ENCODE measurements around the gene NSMF.

NSMF gene

GRCh38 chr9:137433349-137433915 is 25.7 kb downstream of the NSMF start:
- Histone ChIP-seq H3K27me3 (ENCODE audit: insufficient read depth, low read length, poor library complexity, severe bottlenecking) (no peaks in the 10 kb centered on the region), H3K4me3 (ENCODE audit: low read length, poor library complexity, severe bottlenecking) (no peak overlapping the region), H3K79me2 (ENCODE audit: insufficient read depth, low read length) (no peaks in the 10 kb centered on the region), H3K9me3 (ENCODE audit: insufficient read depth, low read depth, low read length) (no peaks in the 10 kb centered on the region; the same call in 1 of the 2 replicates), H3K9me2 (replicated peaks; ENCODE audit: low read depth, low read length) (no peaks in the 10 kb centered on the region), H4K20me1 (ENCODE audit: insufficient read depth, low read length, poor library complexity, severe bottlenecking) (no peaks in the 10 kb centered on the region), H2AFZ (ENCODE audit: low read length) (no peak overlapping the region), H3K4me2 (ENCODE audit: low read depth, low read length, poor library complexity, severe bottlenecking) (no peak overlapping the region), H3K36me3 (ENCODE audit: insufficient read depth, low read length) (no peaks in the 10 kb centered on the region), H3F3A (ENCODE audit: low read depth) (no peaks in the 10 kb centered on the region), H3K4me1 (ENCODE audit: insufficient read depth, low read length, poor library complexity, severe bottlenecking) (no peaks in the 10 kb centered on the region), H3K9ac (ENCODE audit: low read depth, low read length, poor library complexity, severe bottlenecking) (no peak overlapping the region)
- TF ChIP-seq EZH2phosphoT487 (IDR thresholded peaks at IDR 0.05; ENCODE audit: borderline replicate concordance) (no peak), CTCF (conservative IDR thresholded peaks at IDR 0.05; ENCODE audit: low read length) (no peak)

DNA sequence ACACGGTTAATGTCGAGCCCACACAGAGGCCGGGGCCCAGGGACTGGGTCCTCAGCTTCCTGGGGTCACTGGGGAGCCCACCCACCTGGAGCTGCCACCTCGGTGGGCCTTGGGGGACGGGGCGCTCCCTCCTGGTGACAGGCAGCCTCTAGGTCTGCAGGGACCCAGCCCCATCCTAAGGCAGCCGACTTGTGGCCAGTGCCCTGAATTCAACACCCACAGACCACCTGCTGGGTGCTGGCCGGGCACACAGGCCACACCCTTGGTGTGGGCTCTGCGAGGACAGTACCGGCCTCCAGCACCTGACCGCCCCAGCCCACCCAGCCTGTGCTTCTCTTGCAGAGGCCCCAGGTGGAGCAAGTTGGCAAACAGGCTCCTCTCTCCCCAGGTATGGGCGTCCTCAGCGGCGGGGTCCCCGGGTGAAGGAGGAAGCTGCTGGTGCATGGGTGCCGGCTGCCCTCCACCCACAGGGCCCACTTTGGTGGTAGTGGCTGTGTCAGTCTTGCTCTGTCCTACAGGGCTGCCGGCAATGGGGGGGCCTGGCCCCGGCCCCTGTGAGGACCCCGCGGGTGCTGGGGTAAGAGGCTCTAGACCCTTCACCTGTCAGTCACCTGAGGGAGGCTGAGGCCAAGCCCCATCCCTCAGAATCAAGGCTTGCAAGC is 26.3 kb downstream of the NSMF start:
- TF ChIP-seq EZH2phosphoT487 (IDR thresholded peaks at IDR 0.05; ENCODE audit: borderline replicate concordance), result no peak
- TF ChIP-seq CTCF (conservative IDR thresholded peaks at IDR 0.05; ENCODE audit: low read length), result no peak

DNA sequence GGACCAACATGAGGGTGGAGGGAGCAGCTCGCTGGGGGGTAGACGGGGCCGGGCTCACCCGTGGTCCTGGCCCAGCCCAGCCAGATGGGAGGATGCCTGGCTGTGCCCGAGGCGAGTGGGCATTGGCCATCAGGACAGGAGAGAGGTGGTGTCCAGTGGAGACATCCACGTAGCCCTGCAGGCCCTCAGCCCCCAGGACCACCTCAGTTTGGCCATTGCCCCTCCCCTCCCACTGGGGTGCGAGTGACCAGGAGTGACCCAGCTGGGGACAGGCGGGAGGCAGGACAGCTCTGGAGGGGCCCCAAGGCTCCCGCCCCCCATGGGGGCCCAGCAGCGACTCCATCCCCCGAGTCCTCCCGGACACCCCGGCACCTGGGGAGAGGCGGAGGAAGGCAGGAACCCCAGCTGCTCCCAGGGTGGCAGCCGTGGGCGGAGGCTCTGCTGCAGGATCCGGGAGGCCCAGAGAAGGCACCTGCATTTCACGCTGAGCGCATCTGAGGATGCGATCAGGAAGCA is 27.7 kb downstream of the NSMF start:
- Histone ChIP-seq H2AFZ (ENCODE audit: low read length) (no peak overlapping the region), H3K4me3 (ENCODE audit: low read length, poor library complexity, severe bottlenecking) (no peak overlapping the region), H4K20me1 (ENCODE audit: insufficient read depth, low read length, poor library complexity, severe bottlenecking) (no peaks in the 10 kb centered on the region), H3K36me3 (ENCODE audit: insufficient read depth, low read length) (no peaks in the 10 kb centered on the region), H3K79me2 (ENCODE audit: insufficient read depth, low read length) (no peaks in the 10 kb centered on the region), H3K27me3 (ENCODE audit: insufficient read depth, low read length, poor library complexity, severe bottlenecking) (no peaks in the 10 kb centered on the region), H3K9ac (ENCODE audit: low read depth, low read length, poor library complexity, severe bottlenecking) (no peak overlapping the region), H3K9me3 (ENCODE audit: insufficient read depth, low read depth, low read length) (no peaks in the 10 kb centered on the region; the same call in 1 of the 2 replicates), H3K4me2 (ENCODE audit: low read depth, low read length, poor library complexity, severe bottlenecking) (no peak overlapping the region), H3K4me1 (ENCODE audit: insufficient read depth, low read length, poor library complexity, severe bottlenecking) (no peaks in the 10 kb centered on the region), H3F3A (ENCODE audit: low read depth) (no peaks in the 10 kb centered on the region), H3K9me2 (replicated peaks; ENCODE audit: low read depth, low read length) (no peaks in the 10 kb centered on the region)
- TF ChIP-seq EZH2phosphoT487 (IDR thresholded peaks at IDR 0.05; ENCODE audit: borderline replicate concordance), result no peak
- no peak for TF ChIP-seq CTCF (conservative IDR thresholded peaks at IDR 0.05; ENCODE audit: low read length)

More for the DNA sequence above, 26.3 kb downstream of the NSMF start:
- Histone ChIP-seq H2AFZ (ENCODE audit: low read length) (no peak overlapping the region), H3K9ac (ENCODE audit: low read depth, low read length, poor library complexity, severe bottlenecking) (no peak overlapping the region), H3K4me1 (ENCODE audit: insufficient read depth, low read length, poor library complexity, severe bottlenecking) (no peaks in the 10 kb centered on the region), H3K4me2 (ENCODE audit: low read depth, low read length, poor library complexity, severe bottlenecking) (no peak overlapping the region), H3K4me3 (ENCODE audit: low read length, poor library complexity, severe bottlenecking) (no peak overlapping the region), H4K20me1 (ENCODE audit: insufficient read depth, low read length, poor library complexity, severe bottlenecking) (no peaks in the 10 kb centered on the region), H3K9me2 (replicated peaks; ENCODE audit: low read depth, low read length) (no peaks in the 10 kb centered on the region), H3F3A (ENCODE audit: low read depth) (no peaks in the 10 kb centered on the region), H3K9me3 (ENCODE audit: insufficient read depth, low read depth, low read length) (no peaks in the 10 kb centered on the region; the same call in 1 of the 2 replicates), H3K79me2 (ENCODE audit: insufficient read depth, low read length) (no peaks in the 10 kb centered on the region), H3K27me3 (ENCODE audit: insufficient read depth, low read length, poor library complexity, severe bottlenecking) (no peaks in the 10 kb centered on the region), H3K36me3 (ENCODE audit: insufficient read depth, low read length) (no peaks in the 10 kb centered on the region)
